ENCODE data around the gene TMEM163.

DNA sequence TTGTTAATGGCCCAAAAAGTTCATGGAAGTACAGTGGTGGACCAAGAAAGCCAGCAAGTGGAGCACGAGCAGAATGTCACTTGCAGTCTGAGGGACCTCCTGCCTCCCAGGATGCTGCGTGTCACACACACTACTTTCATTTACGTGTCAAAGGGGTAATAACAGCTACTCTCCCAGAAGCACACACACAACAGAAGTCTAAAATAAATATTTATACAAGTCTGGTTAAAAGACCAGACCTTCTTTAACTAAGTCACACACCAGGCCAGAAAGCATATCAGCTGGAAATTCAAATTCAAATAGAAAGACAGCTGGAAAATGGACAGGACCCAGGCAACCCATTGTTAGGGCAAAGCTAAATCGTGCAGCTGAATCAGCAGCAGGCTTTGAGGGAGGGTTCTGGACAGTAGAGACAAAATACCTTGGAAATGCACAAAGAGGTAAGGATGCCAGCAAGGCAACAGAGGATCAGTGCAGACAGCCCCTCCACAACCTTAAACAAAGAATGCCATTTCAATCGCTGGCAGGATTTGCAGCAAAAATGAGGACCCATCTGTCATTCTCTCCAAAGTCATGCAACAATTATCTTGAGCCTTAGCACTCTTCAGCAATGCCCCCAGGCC is 160.5 kb downstream of the TMEM163 start:
- TF ChIP-seq, protein P1, sequence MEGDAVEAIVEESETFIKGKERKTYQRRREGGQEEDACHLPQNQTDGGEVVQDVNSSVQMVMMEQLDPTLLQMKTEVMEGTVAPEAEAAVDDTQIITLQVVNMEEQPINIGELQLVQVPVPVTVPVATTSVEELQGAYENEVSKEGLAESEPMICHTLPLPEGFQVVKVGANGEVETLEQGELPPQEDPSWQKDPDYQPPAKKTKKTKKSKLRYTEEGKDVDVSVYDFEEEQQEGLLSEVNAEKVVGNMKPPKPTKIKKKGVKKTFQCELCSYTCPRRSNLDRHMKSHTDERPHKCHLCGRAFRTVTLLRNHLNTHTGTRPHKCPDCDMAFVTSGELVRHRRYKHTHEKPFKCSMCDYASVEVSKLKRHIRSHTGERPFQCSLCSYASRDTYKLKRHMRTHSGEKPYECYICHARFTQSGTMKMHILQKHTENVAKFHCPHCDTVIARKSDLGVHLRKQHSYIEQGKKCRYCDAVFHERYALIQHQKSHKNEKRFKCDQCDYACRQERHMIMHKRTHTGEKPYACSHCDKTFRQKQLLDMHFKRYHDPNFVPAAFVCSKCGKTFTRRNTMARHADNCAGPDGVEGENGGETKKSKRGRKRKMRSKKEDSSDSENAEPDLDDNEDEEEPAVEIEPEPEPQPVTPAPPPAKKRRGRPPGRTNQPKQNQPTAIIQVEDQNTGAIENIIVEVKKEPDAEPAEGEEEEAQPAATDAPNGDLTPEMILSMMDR (IDR thresholded peaks at IDR 0.05): no peak
- TF ChIP-seq POLR2A (IDR thresholded peaks at IDR 0.05): no peak

All from body of pancreas (tissue), 4 donors.